Measurements from ENCODE around the gene MRPL4.

The MRPL4 gene

DNA sequence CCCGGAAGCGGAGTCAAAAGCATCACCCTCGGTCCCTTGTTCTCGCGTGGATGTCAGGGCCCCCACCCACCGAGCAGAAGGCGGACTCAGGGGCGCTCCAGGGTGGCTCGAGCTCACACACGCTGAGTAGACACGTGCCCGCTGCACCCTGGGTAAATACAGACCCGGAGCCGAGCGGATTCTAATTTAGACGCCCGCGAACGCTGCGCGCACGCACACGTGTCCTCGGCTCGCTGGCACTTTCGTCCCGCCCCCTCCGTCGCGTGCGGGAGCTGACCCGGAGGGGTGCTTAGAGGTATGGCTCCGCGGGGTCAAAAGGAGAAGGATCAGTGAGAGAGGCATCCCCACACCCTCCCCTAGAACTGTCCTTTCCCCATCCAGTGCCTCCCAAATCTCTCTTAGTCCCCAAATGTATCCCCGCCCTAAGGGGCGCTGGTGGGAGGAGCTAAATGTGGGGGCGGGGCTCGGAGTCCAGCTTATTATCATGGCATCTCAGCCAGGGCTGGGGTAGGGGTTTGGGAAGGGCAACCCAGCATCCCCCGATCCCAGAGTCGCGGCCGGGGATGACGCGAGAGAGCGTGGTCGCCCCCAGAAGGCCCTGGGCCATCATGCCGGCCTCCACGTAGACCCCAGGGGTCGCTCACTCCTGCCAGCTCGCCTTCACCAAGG, 37.3 kb downstream of the MRPL4 start:
- peak overlapping the region; percentile 58 for H3K4me3 ChIP-seq (ENCODE audit: low read length)
- TF ChIP-seq, protein P1, sequence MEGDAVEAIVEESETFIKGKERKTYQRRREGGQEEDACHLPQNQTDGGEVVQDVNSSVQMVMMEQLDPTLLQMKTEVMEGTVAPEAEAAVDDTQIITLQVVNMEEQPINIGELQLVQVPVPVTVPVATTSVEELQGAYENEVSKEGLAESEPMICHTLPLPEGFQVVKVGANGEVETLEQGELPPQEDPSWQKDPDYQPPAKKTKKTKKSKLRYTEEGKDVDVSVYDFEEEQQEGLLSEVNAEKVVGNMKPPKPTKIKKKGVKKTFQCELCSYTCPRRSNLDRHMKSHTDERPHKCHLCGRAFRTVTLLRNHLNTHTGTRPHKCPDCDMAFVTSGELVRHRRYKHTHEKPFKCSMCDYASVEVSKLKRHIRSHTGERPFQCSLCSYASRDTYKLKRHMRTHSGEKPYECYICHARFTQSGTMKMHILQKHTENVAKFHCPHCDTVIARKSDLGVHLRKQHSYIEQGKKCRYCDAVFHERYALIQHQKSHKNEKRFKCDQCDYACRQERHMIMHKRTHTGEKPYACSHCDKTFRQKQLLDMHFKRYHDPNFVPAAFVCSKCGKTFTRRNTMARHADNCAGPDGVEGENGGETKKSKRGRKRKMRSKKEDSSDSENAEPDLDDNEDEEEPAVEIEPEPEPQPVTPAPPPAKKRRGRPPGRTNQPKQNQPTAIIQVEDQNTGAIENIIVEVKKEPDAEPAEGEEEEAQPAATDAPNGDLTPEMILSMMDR (conservative IDR thresholded peaks at IDR 0.05; ENCODE audit: low read length), result no peak
- peak; percentile 33 for DNase-seq (ENCODE audit: low read depth)

DNA sequence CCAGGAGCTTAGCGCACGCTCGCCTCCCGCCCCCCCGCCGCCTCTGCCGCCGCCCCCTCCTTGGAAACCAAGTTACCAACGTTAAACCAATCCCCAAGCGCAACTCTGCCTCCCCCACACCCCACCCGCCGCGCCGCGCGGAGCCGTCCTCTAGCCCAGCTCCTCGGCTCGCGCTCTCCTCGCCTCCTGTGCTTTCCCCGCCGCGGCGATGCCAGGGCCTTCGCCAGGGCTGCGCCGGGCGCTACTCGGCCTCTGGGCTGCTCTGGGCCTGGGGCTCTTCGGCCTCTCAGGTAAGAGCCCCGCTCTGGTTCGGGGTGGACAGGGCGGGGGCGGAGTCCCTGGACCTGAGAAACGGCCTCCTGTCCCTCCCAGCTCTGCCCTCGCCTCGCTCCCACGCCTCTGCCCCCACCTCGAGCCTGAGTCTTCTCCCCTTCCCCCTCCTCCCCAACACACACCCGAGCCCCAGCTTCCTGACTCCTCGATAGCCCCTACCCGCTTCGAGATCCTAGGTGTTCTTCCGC, 37.9 kb downstream of the MRPL4 start, which contains the start of gene ICAM5:
ICAM5 (plus strand) TSS at position 117 of the 521 bp plus-strand sequence; CDS start at position 209, 92 bp downstream.
- no peak for DNase-seq (ENCODE audit: low read depth)
- TF ChIP-seq, protein P1 (conservative IDR thresholded peaks at IDR 0.05; ENCODE audit: low read length), result no peak
- H3K4me3 ChIP-seq (ENCODE audit: low read length), result peak within 1 kb of the TSS; percentile 58

DNA sequence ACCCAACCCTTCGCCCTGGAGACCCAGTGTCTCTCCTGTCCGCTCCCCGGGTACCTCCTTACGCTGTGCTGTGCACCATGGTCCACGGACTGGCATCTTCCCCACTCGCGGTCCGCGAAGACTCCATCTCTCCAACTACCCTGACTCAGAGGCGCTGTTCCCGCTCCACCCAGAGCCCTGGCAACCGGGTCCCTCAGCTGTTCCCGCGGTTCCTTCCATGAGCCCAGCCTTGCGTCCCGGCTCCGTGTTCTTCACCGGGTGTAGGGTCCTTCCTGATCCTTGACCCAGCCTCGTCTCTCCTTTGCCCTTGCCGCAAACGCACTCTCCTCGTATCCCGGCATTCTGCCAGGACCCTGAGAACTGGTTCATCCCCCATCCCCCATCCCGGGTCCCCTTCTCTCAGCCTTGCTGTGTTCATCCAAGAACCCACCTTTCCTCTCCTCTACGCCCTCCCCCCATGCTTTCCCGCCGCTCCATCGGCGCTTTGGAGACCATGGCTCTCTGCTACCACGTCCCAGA, 38.4 kb downstream of the MRPL4 start:
- TF ChIP-seq, protein P1 (conservative IDR thresholded peaks at IDR 0.05; ENCODE audit: low read length), result no peak

DNA sequence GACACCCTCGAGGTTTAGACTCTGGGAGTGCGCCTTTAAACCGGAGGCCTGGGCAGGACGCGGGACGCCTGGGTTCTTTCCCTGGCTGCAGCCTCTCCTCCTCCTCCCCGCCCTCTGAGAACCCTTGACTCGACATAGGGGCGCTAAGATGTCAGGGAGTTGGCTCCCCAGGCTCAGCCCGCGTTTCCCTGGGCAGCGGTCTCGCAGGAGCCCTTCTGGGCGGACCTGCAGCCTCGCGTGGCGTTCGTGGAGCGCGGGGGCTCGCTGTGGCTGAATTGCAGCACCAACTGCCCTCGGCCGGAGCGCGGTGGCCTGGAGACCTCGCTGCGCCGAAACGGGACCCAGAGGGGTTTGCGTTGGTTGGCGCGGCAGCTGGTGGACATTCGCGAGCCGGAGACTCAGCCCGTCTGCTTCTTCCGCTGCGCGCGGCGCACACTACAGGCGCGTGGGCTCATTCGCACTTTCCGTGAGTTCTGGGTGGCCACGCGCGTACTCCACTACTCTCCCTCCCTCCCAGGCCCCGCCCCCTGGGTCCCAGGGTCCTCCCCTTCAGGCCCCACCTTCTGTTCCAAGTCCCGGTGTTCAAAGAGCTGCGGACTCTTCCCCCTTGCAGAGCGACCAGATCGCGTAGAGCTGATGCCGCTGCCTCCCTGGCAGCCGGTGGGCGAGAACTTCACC, 39.0 kb downstream of the MRPL4 start:
- H3K4me3 ChIP-seq (ENCODE audit: low read length), result peak overlapping the region; percentile 58
- DNase-seq (ENCODE audit: low read depth), result peak; percentile 41
- TF ChIP-seq, protein P1 (conservative IDR thresholded peaks at IDR 0.05; ENCODE audit: low read length), result no peak

More for the DNA sequence above, 38.4 kb downstream of the MRPL4 start:
- H3K4me3 ChIP-seq (ENCODE audit: low read length), result peak overlapping the region; percentile 58
- DNase-seq (ENCODE audit: low read depth), result no peak

DNA sequence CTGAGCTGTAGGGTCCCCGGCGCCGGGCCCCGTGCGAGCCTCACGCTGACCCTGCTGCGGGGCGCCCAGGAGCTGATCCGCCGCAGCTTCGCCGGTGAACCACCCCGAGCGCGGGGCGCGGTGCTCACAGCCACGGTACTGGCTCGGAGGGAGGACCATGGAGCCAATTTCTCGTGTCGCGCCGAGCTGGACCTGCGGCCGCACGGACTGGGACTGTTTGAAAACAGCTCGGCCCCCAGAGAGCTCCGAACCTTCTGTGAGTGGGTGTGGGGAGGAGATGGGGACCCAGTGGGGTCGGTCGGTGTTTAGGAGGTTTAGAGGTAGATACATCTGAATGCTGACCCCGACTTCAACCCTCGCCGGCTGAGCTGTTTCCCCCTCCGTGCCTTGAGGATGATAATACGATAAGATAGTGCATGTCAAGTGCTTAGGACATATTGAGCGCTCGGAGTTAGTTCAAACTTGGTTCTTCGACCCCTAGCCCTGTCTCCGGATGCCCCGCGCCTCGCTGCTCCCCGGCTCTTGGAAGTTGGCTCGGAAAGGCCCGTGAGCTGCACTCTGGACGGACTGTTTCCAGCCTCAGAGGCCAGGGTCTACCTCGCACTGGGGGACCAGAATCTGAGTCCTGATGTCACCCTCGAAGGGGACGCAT, 39.7 kb downstream of the MRPL4 start:
- DNase-seq (ENCODE audit: low read depth), result no peak

DNA sequence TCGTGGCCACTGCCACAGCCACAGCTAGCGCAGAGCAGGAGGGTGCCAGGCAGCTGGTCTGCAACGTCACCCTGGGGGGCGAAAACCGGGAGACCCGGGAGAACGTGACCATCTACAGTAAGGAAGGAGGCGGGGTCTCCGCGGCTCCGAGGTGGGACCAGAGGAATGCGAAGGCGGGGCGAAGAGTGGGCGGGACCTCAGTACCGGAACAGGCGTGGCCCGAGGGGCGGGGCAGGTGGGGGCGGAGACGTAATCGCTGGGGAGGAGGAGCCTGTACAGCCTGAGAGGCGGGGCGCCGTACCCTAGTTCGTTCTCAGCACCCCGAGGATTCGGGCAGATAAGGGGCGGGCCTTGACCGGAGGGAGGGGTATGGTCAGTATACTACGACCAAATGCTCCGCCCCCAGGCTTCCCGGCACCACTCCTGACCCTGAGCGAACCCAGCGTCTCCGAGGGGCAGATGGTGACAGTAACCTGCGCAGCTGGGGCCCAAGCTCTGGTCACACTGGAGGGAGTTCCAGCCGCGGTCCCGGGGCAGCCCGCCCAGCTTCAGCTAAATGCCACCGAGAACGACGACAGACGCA, 40.3 kb downstream of the MRPL4 start:
- TF ChIP-seq, protein P1 (conservative IDR thresholded peaks at IDR 0.05; ENCODE audit: low read length), result no peak
- DNase-seq (ENCODE audit: low read depth), result peak; percentile 70
- peak overlapping the region; percentile 58 for H3K4me3 ChIP-seq (ENCODE audit: low read length)

More for the DNA sequence above, 39.7 kb downstream of the MRPL4 start:
- peak overlapping the region; percentile 58 for H3K4me3 ChIP-seq (ENCODE audit: low read length)
- TF ChIP-seq, protein P1 (conservative IDR thresholded peaks at IDR 0.05; ENCODE audit: low read length), result no peak
